Stimulated activated CD4-positive, alpha-beta T cell treated with anti-CD3 and anti-CD28 coated beads, Interleukin-15, amount 100 ng/mL, for 1 hour (primary cell): ENCODE data around the gene COQ6.
"Not testable (repeated sequence)": the region's sequence is repeated elsewhere in the genome, so short reads cannot be mapped to it uniquely, and the experiment has no call there.

ENCODE experiments used
- DNase-seq, 2 donors: peaks; one replicate each; pipeline ENCODE4 v3.0.0-alpha.2; 2020; ENCODE audit warnings: low read depth in 1 of 2, low spot score in 1 of 2

The COQ6 gene

GRCh38 chr14:73977896-73978295, 27.8 kb downstream of the COQ6 start:
- no peak for DNase-seq

- DNase-seq: no peak
Observed at GRCh38 chr14:73988065-73988464, 38.0 kb downstream of the COQ6 start.

GRCh38 chr14:73988656-73989055, 38.6 kb downstream of the COQ6 start:
- DNase-seq: not testable (repeated sequence)

- no peak for DNase-seq
Observed at GRCh38 chr14:73991092-73991491, 41.0 kb downstream of the COQ6 start.

- DNase-seq: not testable (repeated sequence)
Observed at GRCh38 chr14:73994926-73995325, 44.8 kb downstream of the COQ6 start.

- no peak for DNase-seq
Observed at GRCh38 chr14:73995977-73996378, 45.9 kb downstream of the COQ6 start.

- no peak for DNase-seq
Observed at GRCh38 chr14:73996731-73997107, 46.6 kb downstream of the COQ6 start.

GRCh38 chr14:73997108-73997943, 47.2 kb downstream of the COQ6 start:
- DNase-seq: no peak

GRCh38 chr14:73997944-73998447, 47.9 kb downstream of the COQ6 start:
- no peak for DNase-seq

- DNase-seq: no peak
Observed at GRCh38 chr14:73998726-73999125, 48.6 kb downstream of the COQ6 start.

- DNase-seq: not testable (repeated sequence)
Observed at GRCh38 chr14:74005664-74006063, 55.6 kb downstream of the COQ6 start.

GRCh38 chr14:74008843-74009499, 58.9 kb downstream of the COQ6 start:
- DNase-seq: no peak
